Right renal cortex interstitium (tissue), 3 donors: ENCODE measurements around the gene EIF4E3. TPM values are rescaled to one million over a fixed set of nuclear protein-coding genes. Genes with fewer than 3 reads are reported as not detected.

ENCODE experiments used
- DNase-seq, 3 donors: peaks; one replicate each; pipeline ENCODE4 v3.0.0-alpha.2; 2013; ENCODE audit warnings: low read depth in 3 of 3, low spot score in 2 of 3
- polyA plus RNA-seq, 3 donors: library from polyadenylated mRNA; unstranded; fragments of 120-200 nt; gene quantifications; one replicate each; pipeline ENCODE4 v1.2.1, GENCODE V29; 2013; ENCODE audit not compliant: insufficient read length in 3 of 3

Gene EIF4E3
- polyA plus RNA-seq, 3 donors: 11.7 to 12.6 (median 11.8) TPM

- no peak for DNase-seq
Measured at GRCh38 chr3:71652781-71653413, 72.3 kb downstream of the EIF4E3 start.

GRCh38 chr3:71651625-71652024 is 73.6 kb downstream of the EIF4E3 start:
- no peak for DNase-seq

GRCh38 chr3:71650372-71650771 is 74.8 kb downstream of the EIF4E3 start:
- DNase-seq: no peak

GRCh38 chr3:71649757-71650156 is 75.4 kb downstream of the EIF4E3 start:
- DNase-seq: no peak

- DNase-seq: no peak
Measured at GRCh38 chr3:71647751-71648150, 77.5 kb downstream of the EIF4E3 start.

GRCh38 chr3:71646971-71647370 is 78.2 kb downstream of the EIF4E3 start:
- no peak for DNase-seq

- no peak for DNase-seq
Measured at GRCh38 chr3:71645140-71645539, 80.1 kb downstream of the EIF4E3 start.

- no peak for DNase-seq
Measured at GRCh38 chr3:71641674-71642073, 83.5 kb downstream of the EIF4E3 start.

DNA sequence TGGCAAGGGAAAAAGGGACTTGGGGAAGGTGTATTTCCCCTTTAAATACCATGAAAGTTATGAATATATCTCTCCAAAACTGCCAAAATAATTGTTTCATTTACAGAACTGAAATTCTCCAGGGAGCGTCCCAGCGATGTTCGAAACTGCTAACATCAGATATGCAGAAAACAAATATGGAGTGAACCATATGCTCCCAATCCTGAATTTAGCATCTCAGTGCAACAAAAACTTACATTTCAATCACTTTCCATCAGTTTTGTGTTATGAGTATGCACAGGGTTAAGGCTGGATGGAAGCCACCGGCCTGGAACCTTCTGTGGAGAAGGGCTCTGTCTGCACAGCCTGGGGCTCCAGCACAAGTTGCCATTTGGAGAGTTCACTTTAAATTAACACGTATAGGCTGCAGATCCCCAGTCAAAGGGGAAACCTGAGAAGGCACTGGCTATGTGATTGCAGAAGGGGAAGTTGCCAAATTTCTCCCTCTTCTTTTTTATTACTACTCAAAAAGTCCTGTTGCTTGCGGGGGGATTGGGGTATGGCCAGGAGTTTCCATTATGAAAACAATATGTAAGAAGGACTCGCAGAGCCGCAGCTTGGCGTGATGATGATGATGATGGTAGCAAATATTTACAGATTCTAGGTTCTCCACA is 84.7 kb downstream of the EIF4E3 start:
- DNase-seq: no peak

DNA sequence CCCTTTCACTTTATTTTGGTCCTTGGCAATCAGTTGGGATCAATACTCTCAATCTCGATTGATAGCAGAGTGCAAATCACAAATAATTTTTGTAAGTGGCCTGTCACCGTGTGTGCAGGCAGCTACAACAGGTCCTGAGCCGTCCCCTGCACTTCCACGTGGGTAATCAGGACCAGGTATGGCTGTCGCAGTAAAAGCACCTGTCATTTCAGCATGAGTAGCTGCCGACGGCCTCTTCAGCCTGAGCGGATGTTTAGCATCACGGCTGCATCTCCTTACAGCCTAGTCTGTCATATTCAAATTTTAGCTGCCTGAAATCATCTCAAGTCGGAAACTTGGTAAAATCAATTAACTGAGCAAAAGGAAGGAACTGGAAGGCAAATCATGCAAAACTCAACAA is 88.7 kb downstream of the EIF4E3 start:
- DNase-seq: no peak

- no peak for DNase-seq
Measured at GRCh38 chr3:71636001-71636400, 89.2 kb downstream of the EIF4E3 start.

DNA sequence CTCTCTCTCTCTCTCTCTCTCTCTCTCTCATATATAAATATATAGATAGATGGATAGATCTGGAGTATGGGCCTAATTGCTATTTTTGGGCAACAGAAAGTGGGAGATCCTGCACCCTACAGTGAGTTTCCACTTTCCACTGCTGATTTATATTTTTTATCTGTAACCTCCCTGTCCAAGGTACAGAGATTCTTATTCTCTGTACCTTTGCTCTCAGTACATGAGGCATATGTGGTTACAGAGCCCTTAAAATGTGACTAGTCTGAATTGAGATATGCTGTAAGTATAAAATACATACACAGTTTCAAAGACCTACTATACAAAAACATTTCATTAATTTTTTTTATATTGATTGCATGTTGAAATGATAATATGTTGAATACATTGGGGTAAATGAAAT is 90.5 kb downstream of the EIF4E3 start:
- DNase-seq: no peak

GRCh38 chr3:71629711-71630110 is 95.5 kb downstream of the EIF4E3 start:
- DNase-seq: no peak

- DNase-seq: no peak
Measured at GRCh38 chr3:71629289-71629688, 95.9 kb downstream of the EIF4E3 start.

- no peak for DNase-seq
Measured at GRCh38 chr3:71628522-71628921, 96.7 kb downstream of the EIF4E3 start.

GRCh38 chr3:71625676-71626075 is 99.5 kb downstream of the EIF4E3 start:
- no peak for DNase-seq

Other genes with a start within 250 kb of the EIF4E3 start
- gene FOXP1, start 141.7 kb downstream of the EIF4E3 start, polyA plus RNA-seq: 10 to 100 TPM; 32.9 to 35.0 (median 33.3) TPM
- 1 to 10 TPM; 8.1 to 8.5 (median 8.3) TPM for gene GPR27, start 28.5 kb upstream of the EIF4E3 start, polyA plus RNA-seq
- under 1 TPM in 2 of 3 donors, not detected in 1; 0.08 to 0.21 TPM for gene PROK2, start 59.7 kb upstream of the EIF4E3 start, polyA plus RNA-seq